Measurements from ENCODE around the gene B4GALT6. TPM values are rescaled to one million over a fixed set of nuclear protein-coding genes. Genes with fewer than 3 reads are reported as not detected.

B4GALT6 gene
- total RNA-seq, 1 donor, result 6.3 TPM

DNA sequence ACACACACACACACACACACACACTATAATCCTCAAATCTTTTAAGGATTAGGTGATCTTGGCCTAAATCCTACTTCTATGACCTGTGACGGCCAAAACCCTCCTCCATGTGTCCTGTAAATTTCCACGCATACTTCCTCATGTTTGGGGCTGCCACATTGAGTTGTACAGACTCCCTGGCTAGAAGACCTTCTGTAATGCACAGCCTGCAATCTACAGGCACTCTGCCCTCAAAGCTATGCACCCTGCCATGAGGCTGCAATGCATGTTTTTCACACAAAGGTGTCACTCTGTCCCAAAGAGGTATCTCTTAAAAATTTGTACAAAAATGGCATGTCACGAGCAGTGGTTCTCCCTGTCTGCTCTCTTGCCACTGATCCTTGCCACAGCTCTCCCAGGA, 26.4 kb upstream of the B4GALT6 start:
- DNase-seq (ENCODE audit: low read depth), result no peak
- no peak overlapping the region for H3K4me3 ChIP-seq (ENCODE audit: low read depth, low read length)
- TF ChIP-seq, protein P1, sequence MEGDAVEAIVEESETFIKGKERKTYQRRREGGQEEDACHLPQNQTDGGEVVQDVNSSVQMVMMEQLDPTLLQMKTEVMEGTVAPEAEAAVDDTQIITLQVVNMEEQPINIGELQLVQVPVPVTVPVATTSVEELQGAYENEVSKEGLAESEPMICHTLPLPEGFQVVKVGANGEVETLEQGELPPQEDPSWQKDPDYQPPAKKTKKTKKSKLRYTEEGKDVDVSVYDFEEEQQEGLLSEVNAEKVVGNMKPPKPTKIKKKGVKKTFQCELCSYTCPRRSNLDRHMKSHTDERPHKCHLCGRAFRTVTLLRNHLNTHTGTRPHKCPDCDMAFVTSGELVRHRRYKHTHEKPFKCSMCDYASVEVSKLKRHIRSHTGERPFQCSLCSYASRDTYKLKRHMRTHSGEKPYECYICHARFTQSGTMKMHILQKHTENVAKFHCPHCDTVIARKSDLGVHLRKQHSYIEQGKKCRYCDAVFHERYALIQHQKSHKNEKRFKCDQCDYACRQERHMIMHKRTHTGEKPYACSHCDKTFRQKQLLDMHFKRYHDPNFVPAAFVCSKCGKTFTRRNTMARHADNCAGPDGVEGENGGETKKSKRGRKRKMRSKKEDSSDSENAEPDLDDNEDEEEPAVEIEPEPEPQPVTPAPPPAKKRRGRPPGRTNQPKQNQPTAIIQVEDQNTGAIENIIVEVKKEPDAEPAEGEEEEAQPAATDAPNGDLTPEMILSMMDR (IDR thresholded peaks at IDR 0.05; ENCODE audit: insufficient read depth, low read length), result no peak

DNA sequence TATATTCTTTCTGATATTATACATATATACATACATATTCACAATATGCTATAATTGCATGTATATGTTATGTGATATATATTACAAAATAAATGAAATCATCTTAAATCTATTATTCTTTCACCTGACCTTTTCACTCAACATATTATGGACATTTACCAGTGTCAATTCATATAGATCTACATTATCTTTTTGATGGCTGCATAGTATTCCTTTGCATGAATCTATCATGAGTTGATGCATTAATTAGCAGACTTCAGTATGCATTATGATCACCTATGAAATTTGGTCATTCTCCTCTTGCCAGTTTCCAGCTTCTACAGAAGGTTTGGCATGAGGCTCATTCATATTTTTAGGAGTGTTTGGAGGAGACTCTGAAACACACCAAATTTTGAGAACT, 23.4 kb upstream of the B4GALT6 start:
- DNase-seq (ENCODE audit: low read depth), result no peak

DNA sequence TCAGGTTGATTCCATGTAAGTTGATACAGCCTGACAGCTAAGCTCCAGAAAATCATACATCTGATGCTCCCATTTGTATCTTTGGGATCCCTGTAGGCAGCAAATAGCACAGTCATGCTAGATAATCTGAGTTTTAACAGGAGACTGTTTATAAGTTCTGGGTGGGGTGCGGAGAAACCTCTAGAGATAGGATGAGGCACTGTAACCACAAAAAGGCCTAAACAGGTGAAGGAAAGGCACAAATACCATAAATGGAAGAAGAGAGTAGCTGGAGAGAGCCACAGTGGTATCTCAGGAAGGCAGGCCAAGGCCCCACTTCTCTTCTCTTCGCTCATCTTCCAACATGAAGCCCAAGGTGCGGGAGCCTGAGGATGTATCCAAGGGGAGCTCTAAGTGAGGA, 18.1 kb upstream of the B4GALT6 start:
- DNase-seq (ENCODE audit: low read depth), result no peak
- TF ChIP-seq, protein P1 (IDR thresholded peaks at IDR 0.05; ENCODE audit: insufficient read depth, low read length), result no peak
- H3K4me3 ChIP-seq (ENCODE audit: low read depth, low read length), result no peak overlapping the region

More for the DNA sequence above, 23.4 kb upstream of the B4GALT6 start:
- TF ChIP-seq, protein P1 (IDR thresholded peaks at IDR 0.05; ENCODE audit: insufficient read depth, low read length), result no peak
- no peak overlapping the region for H3K4me3 ChIP-seq (ENCODE audit: low read depth, low read length)

DNA sequence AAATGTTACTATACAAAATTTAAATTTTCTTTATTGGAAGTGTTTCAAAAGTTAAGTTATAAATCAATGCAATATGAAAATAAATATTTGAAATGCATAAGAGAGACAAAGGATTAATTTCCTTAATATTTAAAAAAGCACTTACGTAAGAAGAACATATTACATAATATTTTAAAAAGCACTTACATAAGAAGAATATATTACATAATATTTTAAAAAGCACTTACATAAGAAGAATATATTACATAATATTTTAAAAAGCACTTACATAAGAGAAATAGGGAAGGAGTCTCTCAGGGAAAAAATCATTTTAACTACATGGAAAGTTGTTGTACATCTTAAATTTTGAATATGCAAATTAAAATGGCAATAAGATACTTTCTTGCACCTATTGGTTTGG, 17.4 kb upstream of the B4GALT6 start:
- DNase-seq (ENCODE audit: low read depth), result no peak
- H3K4me3 ChIP-seq (ENCODE audit: low read depth, low read length), result no peak overlapping the region
- TF ChIP-seq, protein P1 (IDR thresholded peaks at IDR 0.05; ENCODE audit: insufficient read depth, low read length), result no peak

DNA sequence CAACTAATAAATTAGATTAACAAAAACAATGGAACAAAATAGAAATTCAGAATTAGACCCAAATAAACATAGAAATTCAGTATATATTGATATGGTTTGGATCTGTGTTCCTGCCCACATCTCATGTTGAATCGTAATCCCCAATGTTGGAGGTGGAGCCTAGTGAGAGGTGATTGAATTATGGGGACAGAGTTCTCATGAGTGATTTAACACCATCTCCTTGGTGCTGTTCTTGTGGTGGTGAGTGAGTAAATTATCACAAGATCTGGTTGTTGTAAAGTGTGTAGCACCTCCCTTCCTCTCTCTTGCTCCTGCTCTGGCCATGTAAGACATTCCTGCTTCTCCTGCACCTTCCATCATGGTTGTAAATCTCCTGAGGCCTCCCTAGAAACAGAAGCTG, 16.6 kb upstream of the B4GALT6 start:
- no peak for DNase-seq (ENCODE audit: low read depth)
- H3K4me3 ChIP-seq (ENCODE audit: low read depth, low read length), result no peak overlapping the region
- TF ChIP-seq, protein P1 (IDR thresholded peaks at IDR 0.05; ENCODE audit: insufficient read depth, low read length), result no peak

DNA sequence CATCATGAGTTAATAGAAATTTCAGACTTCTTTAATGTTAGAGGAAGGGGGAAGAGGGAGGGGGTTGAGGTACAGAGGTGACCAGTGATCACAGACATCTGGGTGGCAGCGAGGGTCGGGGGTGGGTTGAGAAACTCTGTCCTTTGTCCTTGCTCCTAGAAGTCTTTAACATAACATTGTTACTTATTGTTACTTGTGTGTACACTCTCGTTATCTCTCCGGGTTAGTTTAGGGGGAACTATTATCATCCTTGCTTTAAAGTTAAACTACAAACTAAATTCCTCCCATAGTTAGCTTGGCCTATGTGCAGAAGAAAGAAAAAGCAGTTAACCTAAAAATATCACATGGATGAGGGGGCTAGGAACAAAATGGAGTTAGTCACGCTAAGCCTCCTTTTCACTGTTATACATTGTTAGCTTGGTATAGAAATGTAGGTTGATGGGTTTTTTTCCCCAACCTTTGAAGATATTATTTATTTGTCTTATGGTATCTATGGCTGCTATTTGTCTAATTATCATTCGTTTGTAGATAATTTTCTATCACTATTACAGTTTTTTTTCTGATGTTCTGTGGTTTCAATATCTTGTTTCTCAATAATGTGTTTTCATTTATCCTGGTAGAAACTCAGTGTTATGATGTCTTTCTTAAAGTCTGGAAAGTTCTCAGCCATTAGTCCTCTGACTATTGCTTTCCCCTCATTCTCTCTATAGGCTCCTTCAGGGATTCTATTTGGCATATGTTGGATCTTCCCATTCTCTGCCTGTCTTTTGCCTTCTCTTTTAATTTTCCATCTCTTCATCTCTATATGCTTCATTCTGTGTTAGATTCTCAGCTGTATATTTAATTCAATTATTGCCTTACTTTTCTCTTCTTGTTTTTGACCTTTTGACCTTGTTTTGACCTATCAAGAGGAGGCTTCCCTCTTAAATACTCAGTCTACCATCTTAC, 13.2 kb upstream of the B4GALT6 start:
- TF ChIP-seq, protein P1 (IDR thresholded peaks at IDR 0.05; ENCODE audit: insufficient read depth, low read length), result no peak
- H3K4me3 ChIP-seq (ENCODE audit: low read depth, low read length), result no peak overlapping the region
- DNase-seq (ENCODE audit: low read depth), result no peak
